ENCODE measurements around the gene RPTN. TPM values are rescaled to one million over a fixed set of nuclear protein-coding genes. Genes with fewer than 3 reads are reported as not detected.

The RPTN gene
- total RNA-seq, 4 donors from 2014 or later, result not detected

GRCh38 chr1:152179566-152179965 lies 20.5 kb upstream of the RPTN start:
- ATAC-seq (no peak), DNase-seq (no peak)
- in situ Hi-C loops (cut with MboI; ENCODE audit: low sequenced_read_pairs in 4 of 4) (loop anchor here in 2 of 4 donors (25.0 kb wide), 1 partner anchor 283 kb away; no protein-coding TSS in a partner anchor), intact Hi-C loops (cut with DNase I; ENCODE audit: low total_unique reads) (no loop called here)
- H3K27me3 ChIP-seq, result peaks cover 0 to 3% (median 0%) of the 10 kb centered on the region in 3 donors
- no peaks in the 10 kb centered on the region for H3K36me3 ChIP-seq
- TF ChIP-seq POLR2A (IDR thresholded peaks at IDR 0.05) (no peak), CTCF (IDR thresholded peaks at IDR 0.05 in 4 of 5, conservative IDR thresholded peaks at IDR 0.05 in 1 of 5) (no peak)
- no peaks in the 10 kb centered on the region for H3K4me1 ChIP-seq
- H3K9me3 ChIP-seq, result no peaks in the 10 kb centered on the region
- H3K4me3 ChIP-seq, result no peak overlapping the region
- H3K27ac ChIP-seq, result no peak overlapping the region

GRCh38 chr1:152170287-152170905 lies 11.4 kb upstream of the RPTN start:
- Histone ChIP-seq H3K27ac (no peak overlapping the region), H3K4me1 (peaks cover 0 to 3% of the 10 kb centered on the region in 2 donors), H3K4me3 (no peak overlapping the region), H3K9me3 (no peaks in the 10 kb centered on the region), H3K27me3 (no peaks in the 10 kb centered on the region), H3K36me3 (no peaks in the 10 kb centered on the region)
- no peak for TF ChIP-seq POLR2A (IDR thresholded peaks at IDR 0.05)
- no peak for TF ChIP-seq CTCF (IDR thresholded peaks at IDR 0.05 in 4 of 5, conservative IDR thresholded peaks at IDR 0.05 in 1 of 5)
- DNase-seq (no peak), ATAC-seq (no peak)
- intact Hi-C loops (cut with DNase I; ENCODE audit: low total_unique reads), result no loop called here
- in situ Hi-C loops (cut with MboI; ENCODE audit: low sequenced_read_pairs in 4 of 4), result no loop called here

- H3K27me3 ChIP-seq, result no peaks in the 10 kb centered on the region
- H3K4me3 ChIP-seq, result no peak overlapping the region
- H3K27ac ChIP-seq, result peak overlapping the region in 1 of 4 donors; percentile 55
- TF ChIP-seq CTCF (IDR thresholded peaks at IDR 0.05 in 4 of 5, conservative IDR thresholded peaks at IDR 0.05 in 1 of 5) (no peak), POLR2A (IDR thresholded peaks at IDR 0.05) (no peak)
- in situ Hi-C loops (cut with MboI; ENCODE audit: low sequenced_read_pairs in 4 of 4), result loop anchor here in 1 of 4 donors (10.0 kb wide), 1 partner anchor 65 kb away; no protein-coding TSS in a partner anchor
- H3K4me1 ChIP-seq, result peaks cover 0 to 3% of the 10 kb centered on the region in 2 donors
- H3K36me3 ChIP-seq, result no peaks in the 10 kb centered on the region
- no peak for DNase-seq
- intact Hi-C loops (cut with DNase I; ENCODE audit: low total_unique reads), result no loop called here
- no peaks in the 10 kb centered on the region for H3K9me3 ChIP-seq
- no peak for ATAC-seq
Observed at GRCh38 chr1:152169366-152170025, 10.5 kb upstream of the RPTN start.

- Histone ChIP-seq H3K36me3 (no peaks in the 10 kb centered on the region), H3K4me3 (no peak overlapping the region), H3K9me3 (no peaks in the 10 kb centered on the region), H3K27ac (peak overlapping the region in 2 of 4 donors; percentile 13 to 55), H3K27me3 (no peaks in the 10 kb centered on the region), H3K4me1 (peaks cover 0 to 3% of the 10 kb centered on the region in 2 donors)
- TF ChIP-seq CTCF (IDR thresholded peaks at IDR 0.05 in 4 of 5, conservative IDR thresholded peaks at IDR 0.05 in 1 of 5) (no peak), POLR2A (IDR thresholded peaks at IDR 0.05) (no peak)
- intact Hi-C loops (cut with DNase I; ENCODE audit: low total_unique reads), result no loop called here
- in situ Hi-C loops (cut with MboI; ENCODE audit: low sequenced_read_pairs in 4 of 4), result loop anchor here in 1 of 4 donors (10.0 kb wide), 1 partner anchor 64 kb away; no protein-coding TSS in a partner anchor
- ATAC-seq (peak; percentile 66 to 69), DNase-seq (no peak)
Observed at GRCh38 chr1:152168535-152168868, 9.5 kb upstream of the RPTN start.

Data from gastrocnemius medialis (tissue), 4 donors.